ENCODE data around the gene BBOF1. TPM values are rescaled to one million over a fixed set of nuclear protein-coding genes. Genes with fewer than 3 reads are reported as not detected.

Gene BBOF1
- total and polyA plus RNA-seq, 9 of the 15 experiments (the other 6 are each of a cell fraction or from before 2014, with no cell fraction given) = 1.3 to 4.9 (median 4.2) TPM

- no peak for DNase-seq (ENCODE audit: extremely low read depth in 1 of 4, low spot score in 3 of 4)
- TF ChIP-seq, protein P1, sequence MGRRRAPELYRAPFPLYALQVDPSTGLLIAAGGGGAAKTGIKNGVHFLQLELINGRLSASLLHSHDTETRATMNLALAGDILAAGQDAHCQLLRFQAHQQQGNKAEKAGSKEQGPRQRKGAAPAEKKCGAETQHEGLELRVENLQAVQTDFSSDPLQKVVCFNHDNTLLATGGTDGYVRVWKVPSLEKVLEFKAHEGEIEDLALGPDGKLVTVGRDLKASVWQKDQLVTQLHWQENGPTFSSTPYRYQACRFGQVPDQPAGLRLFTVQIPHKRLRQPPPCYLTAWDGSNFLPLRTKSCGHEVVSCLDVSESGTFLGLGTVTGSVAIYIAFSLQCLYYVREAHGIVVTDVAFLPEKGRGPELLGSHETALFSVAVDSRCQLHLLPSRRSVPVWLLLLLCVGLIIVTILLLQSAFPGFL (CRISPR knock-in tag; IDR thresholded peaks at IDR 0.05) = no peak
- TF ChIP-seq MTA2 (IDR thresholded peaks at IDR 0.05; ENCODE audit: low read depth) (no peak), HNRNPUL1 (IDR thresholded peaks at IDR 0.05; ENCODE audit: low read length) (no peak), TAF1 (IDR thresholded peaks at IDR 0.05; ENCODE audit: control insufficient read depth, extremely low read depth, insufficient read depth, low read length, severe bottlenecking) (no peak), EGR1 (conservative IDR thresholded peaks at IDR 0.05) (no peak), KDM5B (IDR thresholded peaks at IDR 0.05; ENCODE audit: insufficient replicate concordance, low read depth, low read length) (no peak), MAZ (CRISPR knock-in tag; conservative IDR thresholded peaks at IDR 0.05 in 1 of 2, IDR thresholded peaks at IDR 0.05 in 1 of 2) (no peak)
- Histone ChIP-seq H3K4me1 (replicated peaks in 1 of 2; ENCODE audit: control insufficient read depth in 2 of 2, insufficient read depth in 2 of 2, low read length in 2 of 2) (no peaks in the 10 kb centered on the region), H3K36me3 (ENCODE audit: control insufficient read depth, insufficient read depth, low read length) (peaks cover 22% of the 10 kb centered on the region; the same call in 2 of the 3 replicates), H3K79me2 (ENCODE audit: control insufficient read depth, insufficient read depth, low read length) (no peaks in the 10 kb centered on the region), H3K4me2 (ENCODE audit: insufficient read depth, low read length) (no peak overlapping the region), H3K9ac (ENCODE audit: insufficient read depth in 1 of 2, low read depth in 2 of 2, low read length in 2 of 2) (no peak overlapping the region), H3K4me3 (no peak overlapping the region), H3K9me3 (replicated peaks; ENCODE audit: control insufficient read depth, insufficient read depth, low read depth, low read length) (no peaks in the 10 kb centered on the region), H2AFZ (ENCODE audit: low read depth, low read length) (no peak overlapping the region), H4K20me1 (replicated peaks; ENCODE audit: control insufficient read depth, insufficient read depth, low read length) (no peaks in the 10 kb centered on the region), H3K9me1 (ENCODE audit: control insufficient read depth, insufficient read depth, low read length) (no peaks in the 10 kb centered on the region), H3K27me3 (ENCODE audit: control insufficient read depth in 2 of 2, insufficient read depth in 2 of 2, low read length in 2 of 2) (no peaks in the 10 kb centered on the region), H3K27ac (ENCODE audit: extremely low read depth, low read depth, low read length) (no peak overlapping the region)
- CTCF ChIA-PET (ENCODE audit: low intra/inter-chr PET ratio) = no interaction called here
- BruUV-seq (replicated peaks) = no TSS peak
- WGBS (ENCODE audit: insufficient coverage, low coverage, missing lambda C conversion rate) = 63% methylated on average over 2 of the region's 2 CpGs
- in situ Hi-C loops (cut with MboI) = no loop called here
- POLR2A ChIA-PET = interaction anchor here (0.7 to 1.4 kb wide), 2 partner anchors 15 to 20 kb away, joined by 3 to 6 read pairs; partner anchors contain the start of genes BBOF1 and ENTPD5
- intact Hi-C loops (cut with micrococcal nuclease) = no loop called here
- ATAC-seq = no peak
- no peak for FAIRE-seq
Measured at GRCh38 chr14:73998726-73999125, 20.4 kb upstream of the BBOF1 start.

Data from K562 (cell line).